NCI-H1105 (cell line): ENCODE data around the gene CAPN9.

ENCODE experiments used
- DNase-seq: peaks from one replicate; lab custom pipeline; 2025; lab: John Stamatoyannopoulos, UW

Gene CAPN9

GRCh38 chr1:230800891-230801840 is 54.0 kb downstream of the CAPN9 start:
- DNase-seq = no peak

GRCh38 chr1:230804396-230804795 is 57.2 kb downstream of the CAPN9 start:
- no peak for DNase-seq

DNA sequence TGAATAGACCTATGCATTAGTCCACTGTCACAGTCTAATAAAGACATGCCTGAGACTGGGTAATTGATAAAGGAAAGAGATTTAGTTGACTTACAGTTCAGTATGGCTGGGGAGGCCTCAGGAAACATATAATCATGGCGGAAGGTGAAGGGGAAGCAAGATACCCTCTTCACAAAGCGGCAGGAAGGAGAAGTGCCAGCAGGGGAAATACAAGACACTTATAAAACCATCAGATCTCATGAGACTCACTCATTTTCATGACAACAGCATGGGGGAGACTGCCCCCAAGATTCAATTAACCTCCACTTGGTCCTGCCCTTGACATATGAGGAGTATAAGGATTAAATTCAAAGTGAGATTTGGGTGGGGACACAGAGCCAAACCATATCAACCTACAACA is 59.4 kb downstream of the CAPN9 start:
- no peak for DNase-seq

- no peak for DNase-seq
Observed at GRCh38 chr1:230807029-230807428, 59.8 kb downstream of the CAPN9 start.

DNA sequence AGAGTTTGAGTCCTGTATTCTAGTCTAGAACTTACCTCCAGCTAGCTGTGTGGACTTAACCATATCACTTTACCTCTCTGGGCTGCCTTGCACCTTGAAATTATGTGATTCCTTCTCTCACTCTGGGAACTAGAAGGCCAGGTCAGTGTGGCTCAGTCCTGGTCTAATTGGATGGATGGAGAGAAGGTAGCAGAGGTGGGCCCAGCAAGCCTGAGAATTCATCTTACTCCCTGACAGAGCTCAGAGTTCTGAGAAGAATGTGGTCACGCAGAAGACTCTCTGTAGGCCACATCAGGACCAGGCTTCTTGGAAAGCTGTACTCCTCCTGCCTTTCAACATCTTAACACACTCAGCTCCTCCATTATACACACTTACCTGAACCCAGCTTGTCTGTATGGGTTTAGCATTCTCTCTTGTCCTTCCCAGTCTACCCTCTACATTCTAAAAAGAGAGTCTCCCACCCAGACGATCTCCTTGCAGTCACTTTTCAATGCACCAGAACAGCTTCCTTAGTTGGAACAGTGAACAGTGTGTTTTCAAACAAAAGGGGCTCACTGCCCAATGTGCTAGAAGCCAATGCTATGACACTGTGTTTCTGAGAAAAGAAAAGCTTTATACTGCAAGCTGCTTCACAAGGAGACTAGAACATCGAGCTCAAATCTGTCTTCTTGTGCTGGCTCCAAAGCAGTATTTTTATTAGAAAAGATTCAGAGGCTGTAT is 60.5 kb downstream of the CAPN9 start:
- DNase-seq = no peak

- DNase-seq = no peak
Observed at GRCh38 chr1:230808281-230808872, 61.2 kb downstream of the CAPN9 start.

- DNase-seq = no peak
Observed at GRCh38 chr1:230809256-230809990, 62.2 kb downstream of the CAPN9 start.

- DNase-seq = no peak
Observed at GRCh38 chr1:230812568-230812967, 65.4 kb downstream of the CAPN9 start.

- DNase-seq = no peak
Observed at GRCh38 chr1:230814949-230815692, 67.9 kb downstream of the CAPN9 start.

DNA sequence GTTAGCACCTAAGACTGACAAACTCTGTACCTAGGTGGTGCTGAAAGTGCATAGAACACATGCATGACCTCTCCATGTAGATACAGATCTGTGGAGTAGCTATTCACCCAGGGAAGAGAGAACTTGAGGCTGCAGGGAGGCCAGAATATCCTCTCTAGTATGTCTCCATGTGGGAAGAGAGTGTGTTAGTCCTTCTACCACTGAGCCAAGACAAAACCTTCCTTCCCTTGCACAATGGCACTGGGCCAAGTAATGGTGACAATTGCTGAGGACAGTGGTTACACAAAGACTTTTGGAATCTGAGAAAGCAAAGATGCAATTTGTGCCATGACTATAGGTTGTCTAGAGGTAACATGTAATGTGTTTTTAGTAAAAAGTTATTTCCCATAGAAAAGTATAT is 68.8 kb downstream of the CAPN9 start:
- no peak for DNase-seq

- no peak for DNase-seq
Observed at GRCh38 chr1:230818367-230818766, 71.2 kb downstream of the CAPN9 start.

GRCh38 chr1:230818901-230819300 is 71.7 kb downstream of the CAPN9 start:
- DNase-seq = no peak

DNA sequence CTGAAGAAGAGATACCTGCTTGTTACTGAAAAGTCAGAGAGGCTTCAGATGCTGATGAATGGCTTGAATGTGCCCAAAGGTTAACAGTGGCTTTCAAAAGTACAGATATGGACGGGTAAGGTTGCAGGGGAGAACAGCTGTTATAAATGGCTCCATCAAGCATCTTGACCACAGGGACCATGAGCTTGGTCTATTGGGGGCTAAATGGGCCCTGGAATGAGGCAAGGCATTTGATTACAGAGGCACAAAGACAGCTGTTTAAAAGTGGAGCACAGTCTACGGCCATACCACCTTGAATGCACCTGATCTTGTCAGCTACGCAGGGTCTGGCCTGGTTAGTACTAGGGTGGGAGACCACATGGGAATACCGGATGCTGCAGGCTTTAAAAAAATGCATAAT is 72.8 kb downstream of the CAPN9 start:
- no peak for DNase-seq

GRCh38 chr1:230820568-230820967 is 73.4 kb downstream of the CAPN9 start:
- no peak for DNase-seq

DNA sequence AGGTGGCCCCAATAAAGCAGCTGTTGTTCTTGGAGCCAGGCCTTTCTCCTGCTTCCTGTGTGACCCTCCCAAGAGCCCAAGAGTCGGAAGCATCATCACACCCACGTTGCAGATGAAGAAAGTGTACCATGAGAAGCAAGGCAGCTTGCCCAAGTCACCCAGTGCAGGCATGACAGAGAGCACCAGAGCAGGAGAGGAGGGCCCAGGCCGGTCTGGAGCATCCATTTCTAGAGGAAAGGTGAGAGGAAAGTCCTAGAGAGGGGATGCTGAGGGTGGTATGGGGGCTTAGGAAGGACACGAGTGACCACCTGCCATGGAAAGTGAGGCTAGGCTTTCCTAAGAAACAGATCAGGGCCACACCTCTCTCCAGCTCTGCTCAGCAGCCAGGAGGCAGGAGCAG is 74.2 kb downstream of the CAPN9 start:
- no peak for DNase-seq

DNA sequence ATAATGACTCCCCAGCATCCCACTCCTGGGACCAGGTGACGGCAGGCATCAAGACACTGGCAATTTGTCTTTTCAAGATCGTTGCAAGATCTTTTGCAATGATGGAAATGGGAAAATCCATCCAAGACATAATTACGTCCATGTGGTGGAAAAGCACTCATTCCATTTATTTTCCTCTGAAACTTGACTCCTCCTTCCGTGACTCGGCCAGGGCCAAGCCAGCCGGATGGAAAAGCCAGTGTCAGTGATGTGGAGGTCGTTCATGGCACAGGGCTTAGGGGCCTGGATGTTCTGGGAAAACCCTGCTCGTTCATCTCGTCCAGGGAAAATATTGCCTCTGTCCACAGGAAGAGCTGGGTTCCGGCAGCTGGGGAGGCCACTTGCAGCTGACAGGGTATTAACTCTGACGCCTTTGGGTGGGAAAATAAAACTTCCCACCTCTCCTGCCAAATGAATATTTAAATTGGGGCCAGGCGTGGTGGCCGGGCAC is 74.9 kb downstream of the CAPN9 start:
- DNase-seq = no peak

DNA sequence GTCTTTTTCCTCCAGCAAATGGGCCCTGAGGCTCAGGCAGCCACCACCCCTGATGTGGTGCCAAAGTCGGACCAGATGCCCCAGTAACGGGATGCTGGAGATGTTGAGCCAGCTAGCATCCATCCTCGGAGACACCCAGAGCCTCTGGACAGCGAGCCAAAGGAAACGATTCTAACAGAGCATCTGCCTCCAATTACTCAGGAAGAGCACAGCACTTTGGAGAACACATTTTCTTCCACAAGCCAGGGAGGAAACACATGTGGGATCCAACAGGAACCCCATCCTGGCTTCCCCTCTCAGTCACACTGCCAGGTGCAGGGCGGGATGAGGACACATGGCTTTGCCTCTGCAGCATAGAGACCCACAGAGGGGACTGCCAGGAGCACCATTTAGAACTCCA is 76.2 kb downstream of the CAPN9 start:
- DNase-seq = no peak

DNA sequence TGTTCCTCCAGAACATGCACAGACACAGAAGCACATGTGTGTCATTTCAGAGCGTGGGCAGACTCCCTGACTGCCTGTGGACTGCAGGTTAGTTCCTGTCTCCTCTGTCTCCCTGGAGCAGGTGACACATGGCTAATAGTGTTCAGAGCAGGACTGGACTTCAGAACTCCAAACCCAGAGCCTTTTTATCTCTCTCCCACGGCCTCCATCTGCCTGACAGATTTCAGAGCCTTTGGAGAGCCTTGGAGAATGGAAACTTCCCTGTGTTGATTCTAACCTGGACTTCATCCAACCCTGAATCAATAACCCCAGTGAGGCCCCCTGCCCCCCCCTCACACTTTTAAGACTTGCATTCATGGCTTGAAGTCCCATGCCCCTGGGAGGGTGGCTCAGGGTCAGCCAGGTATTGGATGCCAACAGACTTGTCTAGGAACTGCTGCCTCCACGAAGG is 76.8 kb downstream of the CAPN9 start:
- no peak for DNase-seq

DNA sequence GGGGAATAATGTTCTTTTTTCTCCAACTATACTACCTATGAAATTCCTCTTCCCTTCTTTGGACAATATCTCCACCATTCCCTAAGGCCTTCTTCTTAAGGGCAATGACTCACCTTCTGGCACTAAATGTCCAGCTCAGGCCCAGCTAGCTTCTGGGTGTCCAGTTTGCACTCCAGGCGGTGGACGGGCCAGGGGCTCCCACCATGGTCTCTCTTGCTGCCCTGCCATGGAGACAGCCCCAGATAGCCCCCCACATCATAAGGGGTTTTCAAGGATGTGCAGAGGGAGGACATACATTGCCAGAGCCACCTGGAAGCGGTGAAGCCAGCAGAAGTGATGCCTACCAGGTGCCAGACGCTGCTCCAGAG is 77.3 kb downstream of the CAPN9 start:
- DNase-seq = no peak

DNA sequence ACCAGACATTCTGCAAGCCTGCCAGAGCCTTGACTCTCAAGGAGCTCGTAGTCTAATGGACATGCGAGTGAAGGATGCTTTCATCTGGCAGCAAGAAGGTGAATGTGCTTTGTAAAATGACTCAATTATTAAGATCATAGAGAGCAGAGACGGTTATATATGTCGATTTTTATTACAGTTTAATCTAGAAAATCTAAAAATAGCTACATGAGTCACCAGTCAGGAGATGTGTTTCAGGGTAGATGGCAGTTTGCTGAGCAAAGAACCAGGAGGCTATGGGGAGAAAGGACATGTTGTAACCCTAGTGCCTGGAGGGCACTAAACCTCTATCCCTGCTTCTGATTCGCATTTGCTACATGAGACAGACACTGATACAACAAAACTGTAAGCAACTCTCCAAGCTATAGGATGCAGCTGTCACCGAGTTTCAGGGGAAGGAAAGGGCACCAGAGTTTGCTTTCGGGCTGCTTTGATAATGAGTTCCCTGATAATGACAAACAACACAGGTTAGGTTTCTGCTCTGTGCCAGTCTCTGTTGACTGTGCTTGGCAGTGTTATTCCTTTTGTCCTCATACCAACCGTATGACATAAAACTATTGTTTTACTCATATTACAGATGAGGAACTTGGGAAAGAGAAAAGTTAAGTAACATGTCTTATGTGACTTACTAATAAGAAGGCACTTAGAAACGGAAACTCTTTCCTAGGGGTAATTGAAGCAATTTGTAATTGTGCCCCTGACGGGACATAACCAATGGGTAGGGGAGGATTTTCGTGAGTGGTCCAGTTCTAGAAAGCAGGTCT is 77.9 kb downstream of the CAPN9 start:
- DNase-seq = no peak
